ENCODE data around the gene DAP. TPM values are rescaled to one million over a fixed set of nuclear protein-coding genes. Genes with fewer than 3 reads are reported as not detected.

DAP gene
- total and polyA plus RNA-seq, 2 of the 4 experiments (the other 2 are of a cell fraction), result 49.6 to 189 TPM

DNA sequence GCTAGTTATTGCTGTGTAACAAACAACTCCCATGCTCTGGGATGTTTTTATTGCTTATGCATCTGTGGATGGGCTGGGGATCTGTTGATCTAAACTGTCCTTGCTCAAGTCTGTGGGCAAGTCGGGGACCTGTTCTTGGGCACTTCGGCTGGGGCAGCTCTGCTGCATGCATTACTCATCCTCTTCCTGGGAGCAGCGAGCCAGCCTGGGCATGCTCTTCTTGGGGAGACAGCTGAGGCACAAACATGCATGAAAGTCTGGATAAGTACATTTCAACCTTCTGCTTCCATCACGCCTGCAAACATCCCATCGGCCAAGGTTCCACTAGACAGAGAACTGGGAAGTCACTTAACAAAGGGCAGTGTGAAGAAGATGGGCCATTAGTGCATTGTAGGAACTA, 130.9 kb downstream of the DAP start:
- intact Hi-C loops (cut with micrococcal nuclease), result no loop called here
- no peak overlapping the region for H3K23ac ChIP-seq (ENCODE audit: low read depth, low read length)

More for the DNA sequence above, 130.9 kb downstream of the DAP start:
- H3K9me3 ChIP-seq (ENCODE audit: control insufficient read depth, insufficient read depth, low read length), result no peaks in the 10 kb centered on the region
- DNase-seq, result no peak
- H2BK120ac ChIP-seq (ENCODE audit: low read depth, low read length), result no peak overlapping the region
- H2BK5ac ChIP-seq (ENCODE audit: low read depth, low read length, poor library complexity, severe bottlenecking), result no peak overlapping the region
- peaks cover 7% of the 10 kb centered on the region; the same call in 1 of the 2 replicates for H3K36me3 ChIP-seq (ENCODE audit: control insufficient read depth, insufficient read depth, low read length)
- H4K20me1 ChIP-seq (ENCODE audit: insufficient read depth, low read length), result peaks cover 29% of the 10 kb centered on the region
- 94% methylated on average over 2 of the region's 5 CpGs; no CpG with 5 or more reads in 1 of the 2 experiments for WGBS, 2 experiments (ENCODE audit: extremely low coverage in 2 of 2, insufficient read length in 1 of 2)
- H3K14ac ChIP-seq (replicated peaks; ENCODE audit: low read depth, low read length), result no peak overlapping the region
- no peak overlapping the region for H2BK20ac ChIP-seq (ENCODE audit: low read depth, low read length)
- no peak overlapping the region for H4K5ac ChIP-seq (ENCODE audit: low read depth, low read length)
- no peak overlapping the region for H3K56ac ChIP-seq (ENCODE audit: extremely low read depth, insufficient read depth, low read length)
- H2BK15ac ChIP-seq (ENCODE audit: low read depth, low read length), result no peak overlapping the region
- peaks cover 13 to 72% of the 10 kb centered on the region in 2 experiments for H3K79me1 ChIP-seq (ENCODE audit: low read depth in 1 of 2, low read length in 2 of 2)
- no peak overlapping the region for H3K9ac ChIP-seq (ENCODE audit: low read depth, low read length)
- no TSS peak for BruUV-seq (replicated peaks)
- dilution Hi-C loops (cut with HindIII; ENCODE audit: low sequenced_read_pairs, unreplicated experiment) (no loop called here), in situ Hi-C loops (cut with MboI; ENCODE audit: low sequenced_read_pairs) (loop anchor here (5.0 kb wide), 1 partner anchor 178 kb away; no protein-coding TSS in a partner anchor)
- H2AK9ac ChIP-seq (replicated peaks; ENCODE audit: low read depth, low read length, poor library complexity), result no peak overlapping the region
- H2AFZ ChIP-seq (replicated peaks; ENCODE audit: low read length, poor library complexity), result no peak overlapping the region
- no peak overlapping the region for H4K8ac ChIP-seq (ENCODE audit: low read depth in 2 of 2, low read length in 2 of 2)
- H3K4me3 ChIP-seq (ENCODE audit: insufficient read depth, low read depth, low read length), result no peak overlapping the region
- no peak overlapping the region for H3K18ac ChIP-seq (ENCODE audit: low read depth, low read length)
- no peaks in the 10 kb centered on the region for H3K27me3 ChIP-seq (ENCODE audit: control insufficient read depth, insufficient read depth, low read length)
- ChIA-PET POLR2A (ENCODE audit: unreplicated experiment) (no interaction called here), CTCF (no interaction called here)
- H3K4ac ChIP-seq (ENCODE audit: low read depth, low read length), result no peak overlapping the region
- H3K4me1 ChIP-seq (ENCODE audit: control insufficient read depth, insufficient read depth, low read length), result peaks cover 9% of the 10 kb centered on the region
- no peak overlapping the region for H4K91ac ChIP-seq (ENCODE audit: insufficient read depth, low read depth, low read length)
- no peak overlapping the region for H3K4me2 ChIP-seq (ENCODE audit: low read depth, low read length)
- TF ChIP-seq NFE2L2 (IDR thresholded peaks at IDR 0.05; ENCODE audit: low read depth, low read length) (no peak), CHD1 (IDR thresholded peaks at IDR 0.05; ENCODE audit: low read depth, low read length) (no peak), RFX5 (IDR thresholded peaks at IDR 0.05; ENCODE audit: low read depth, low read length) (no peak), MAZ (IDR thresholded peaks at IDR 0.05; ENCODE audit: borderline replicate concordance, low read depth, low read length) (no peak), POLR2A (IDR thresholded peaks at IDR 0.05; ENCODE audit: low read depth, low read length) (no peak), FOS (IDR thresholded peaks at IDR 0.05; ENCODE audit: low read depth, low read length) (no peak)
- H2AK5ac ChIP-seq (ENCODE audit: low read depth, low read length), result no peak overlapping the region
- peaks cover 4% of the 10 kb centered on the region for H3K9me1 ChIP-seq (ENCODE audit: insufficient read depth, low read length)
- ATAC-seq (ENCODE audit: low read depth), result no peak
- no peak overlapping the region for H3K27ac ChIP-seq (ENCODE audit: insufficient read depth, low read length)
